HG02981 (cell line): ENCODE data around the gene CMTM6.
"Not testable (repeated sequence)": the region's sequence is repeated elsewhere in the genome, so short reads cannot be mapped to it uniquely, and the experiment has no call there.

ENCODE experiments used
- ATAC-seq: cut with Tn5 transposase; IDR thresholded peaks from one replicate; pipeline ENCODE4 v1.9.1; 2021; ENCODE audit warnings: mild to moderate bottlenecking, moderate library complexity; ENCODE audit not compliant: unreplicated experiment

The CMTM6 gene, protein sequence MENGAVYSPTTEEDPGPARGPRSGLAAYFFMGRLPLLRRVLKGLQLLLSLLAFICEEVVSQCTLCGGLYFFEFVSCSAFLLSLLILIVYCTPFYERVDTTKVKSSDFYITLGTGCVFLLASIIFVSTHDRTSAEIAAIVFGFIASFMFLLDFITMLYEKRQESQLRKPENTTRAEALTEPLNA

DNA sequence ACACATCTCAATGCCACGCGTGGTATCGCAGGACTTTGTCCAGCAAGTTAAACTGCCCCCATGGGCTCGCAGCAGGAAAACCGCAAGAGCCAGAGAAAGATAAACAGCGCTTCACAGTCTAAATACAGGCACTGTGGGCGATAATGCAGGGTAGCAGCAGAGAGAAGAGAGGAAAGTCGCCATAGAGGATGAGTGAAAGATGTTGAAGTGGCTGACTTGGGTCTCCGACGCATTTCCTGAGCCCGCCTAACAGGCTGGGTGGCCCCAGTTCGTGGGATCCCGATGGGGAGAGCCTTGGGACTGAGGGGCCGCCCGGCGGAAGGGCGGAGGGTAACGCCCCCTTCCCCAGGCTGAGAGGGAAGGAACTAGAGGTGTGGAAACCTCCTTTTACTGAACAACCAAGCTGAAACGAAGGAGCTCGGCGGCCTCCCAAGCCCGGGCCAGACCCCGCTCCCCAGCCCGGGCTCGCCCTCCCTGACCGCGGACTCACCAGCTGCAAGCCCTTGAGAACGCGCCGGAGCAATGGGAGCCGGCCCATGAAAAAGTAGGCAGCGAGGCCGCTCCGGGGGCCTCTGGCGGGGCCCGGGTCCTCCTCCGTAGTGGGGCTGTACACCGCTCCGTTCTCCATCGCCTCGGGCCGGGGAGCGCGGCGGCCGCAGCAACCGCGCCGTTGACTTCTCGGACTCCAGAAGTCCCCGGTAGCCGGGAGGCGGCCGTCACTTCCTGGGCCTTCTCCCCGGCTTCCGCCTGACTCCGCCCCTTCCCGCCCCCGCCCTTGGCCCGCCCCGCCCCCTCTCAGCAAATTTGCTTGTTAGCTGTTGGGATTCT lies at the start of gene CMTM6:
Gene CMTM6, minus strand, starts transcription at position 735 of the 828 bp plus-strand sequence. Its CDS starts 107 bp downstream, at position 628.
- ATAC-seq: peak; percentile 72

DNA sequence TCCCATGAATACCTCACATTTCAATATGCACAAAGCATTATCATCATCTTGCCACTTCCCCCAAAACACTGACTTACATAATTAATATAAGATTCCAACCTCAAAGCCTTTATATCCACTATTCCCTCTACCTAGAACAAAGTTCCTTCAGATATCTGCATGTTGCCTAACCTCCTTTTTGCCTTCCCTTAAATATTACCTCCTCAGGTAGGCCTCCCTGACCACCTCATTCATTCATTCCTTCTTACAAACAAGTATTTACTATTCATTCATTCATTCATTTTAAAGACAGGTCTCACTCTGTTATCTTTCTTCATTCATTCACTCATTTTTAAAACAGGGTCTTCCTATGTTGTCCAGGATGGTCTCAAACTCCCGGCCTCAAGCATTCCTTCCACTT lies 49.4 kb upstream of the CMTM6 start:
- no peak for ATAC-seq

DNA sequence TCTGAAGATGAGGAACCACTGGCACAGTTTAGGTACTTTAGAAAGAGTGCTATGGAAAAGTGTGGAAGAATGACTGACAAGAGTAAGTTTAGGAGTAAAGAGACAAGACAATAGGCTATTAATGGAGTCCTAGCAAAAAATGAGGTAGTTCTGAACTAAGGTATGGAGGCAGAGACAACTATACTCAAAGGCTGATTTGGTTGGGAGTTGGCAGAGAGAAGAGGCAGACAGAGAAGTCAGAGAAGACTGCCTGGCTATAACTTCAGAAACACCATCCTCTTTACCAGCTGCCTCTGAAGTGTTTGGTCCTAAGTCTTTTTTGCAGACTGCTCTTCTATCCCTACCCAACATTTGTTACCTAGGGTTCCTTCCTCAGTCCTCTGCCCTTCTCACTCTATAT lies 48.8 kb upstream of the CMTM6 start:
- ATAC-seq: no peak

DNA sequence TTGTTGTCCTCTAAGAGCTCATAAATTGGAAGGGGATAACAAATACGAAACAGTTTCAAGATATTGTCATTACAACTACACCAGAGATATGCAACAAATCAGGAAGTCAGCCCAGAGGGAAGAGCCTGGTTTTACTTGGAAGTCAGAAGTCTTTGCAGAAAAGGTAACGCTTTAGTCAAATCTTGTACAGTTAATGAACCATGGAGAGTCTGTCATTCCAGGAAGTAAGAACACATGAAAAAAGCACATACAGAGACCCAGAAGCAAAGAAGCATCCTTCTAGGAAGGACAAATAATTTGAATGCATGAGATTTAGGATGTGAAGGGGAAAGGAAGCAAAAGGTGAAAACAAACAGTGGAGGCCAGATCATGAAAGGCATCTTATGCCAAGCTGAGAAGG lies 48.4 kb upstream of the CMTM6 start:
- no peak for ATAC-seq

DNA sequence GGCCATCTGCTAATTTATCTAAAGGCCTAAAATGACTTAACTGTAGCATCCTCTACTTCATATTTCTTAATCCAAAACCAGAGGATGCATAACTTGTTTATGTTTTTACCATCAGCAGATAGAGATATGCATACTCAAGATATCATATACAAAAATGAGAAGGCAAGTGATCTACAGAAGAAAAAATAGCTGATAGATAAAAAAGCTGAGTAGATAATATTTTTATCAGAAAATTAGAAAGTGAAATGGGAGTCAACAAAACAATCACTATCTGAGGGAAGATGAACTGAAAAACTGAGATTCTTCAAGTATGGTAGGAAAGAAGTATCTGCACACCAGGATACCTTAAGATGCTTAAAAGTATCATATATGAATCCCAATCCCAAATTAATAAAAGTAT lies 42.7 kb upstream of the CMTM6 start:
- ATAC-seq: no peak

DNA sequence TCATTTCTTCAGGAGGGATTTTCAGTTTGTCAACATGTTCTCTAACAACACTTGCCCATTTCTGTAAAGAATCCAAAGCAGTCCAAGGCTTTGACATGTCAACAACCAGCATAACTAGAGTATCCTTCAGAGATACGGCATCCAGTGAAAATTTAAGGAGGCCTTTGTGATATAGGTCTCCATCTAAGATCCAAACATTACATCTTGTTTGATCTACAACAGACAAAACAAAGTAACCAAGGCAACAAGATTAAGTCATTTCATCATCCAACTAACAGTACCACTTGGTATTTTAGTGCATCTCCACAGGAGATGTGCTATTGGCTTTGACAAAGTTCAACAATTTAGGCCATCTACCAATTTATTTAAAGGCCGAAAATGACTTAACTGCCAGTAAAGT lies 42.2 kb upstream of the CMTM6 start:
- ATAC-seq: no peak

DNA sequence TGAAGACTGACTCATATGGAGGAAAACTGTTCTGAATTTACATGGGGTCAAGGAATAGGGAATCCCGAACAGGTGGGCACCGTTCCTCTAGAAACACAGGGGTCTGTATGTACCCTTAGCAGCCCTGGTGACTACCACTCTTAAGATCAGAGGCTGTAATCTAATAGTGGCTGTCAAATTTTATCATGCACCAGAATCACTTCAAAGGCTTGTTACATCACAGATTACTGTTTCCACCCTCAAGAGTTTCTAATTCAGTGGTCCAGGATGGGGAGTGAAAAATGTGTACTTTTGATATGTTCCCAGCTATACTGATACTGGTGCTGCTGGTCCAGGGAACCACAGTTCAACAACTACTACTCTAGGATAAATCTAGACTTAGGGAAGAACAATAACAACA lies 40.2 kb upstream of the CMTM6 start:
- no peak for ATAC-seq

DNA sequence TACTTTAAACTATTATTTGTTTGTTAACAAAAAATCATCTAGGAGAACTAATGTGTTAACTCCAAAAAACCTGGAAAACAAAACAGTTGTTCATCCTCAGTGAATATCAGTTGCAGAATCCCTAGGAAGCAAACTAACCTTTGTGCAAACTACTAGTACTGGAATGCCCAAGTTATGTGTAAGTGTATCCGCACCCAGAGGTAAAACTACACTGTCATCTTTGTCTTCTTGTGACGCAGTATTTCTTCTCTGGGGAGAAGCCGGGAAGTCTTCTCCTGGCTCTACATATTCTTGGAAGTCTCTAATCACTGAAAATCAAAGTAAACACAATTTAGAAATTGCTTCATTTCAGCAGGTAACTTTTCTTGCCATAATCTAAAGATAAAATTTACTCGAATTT lies 38.2 kb upstream of the CMTM6 start:
- ATAC-seq: no peak

DNA sequence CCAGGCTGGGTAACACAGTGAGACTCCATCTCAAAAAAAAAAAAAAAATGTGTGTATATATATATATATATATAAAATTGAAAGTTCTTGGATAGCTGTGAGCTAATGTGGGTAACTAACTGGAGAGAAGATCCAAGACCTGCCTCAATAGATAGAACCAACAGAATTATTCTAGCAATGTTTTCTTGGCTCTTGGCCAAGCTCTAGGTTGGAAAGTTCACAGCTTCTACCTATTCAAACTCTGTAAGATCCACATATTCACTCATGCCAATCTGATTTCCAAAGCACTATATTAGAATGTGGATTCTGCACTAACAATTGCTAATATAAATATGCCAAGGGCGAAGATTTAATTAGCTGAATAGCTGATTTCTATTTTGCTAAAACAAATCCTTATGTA lies 29.8 kb upstream of the CMTM6 start:
- no peak for ATAC-seq

DNA sequence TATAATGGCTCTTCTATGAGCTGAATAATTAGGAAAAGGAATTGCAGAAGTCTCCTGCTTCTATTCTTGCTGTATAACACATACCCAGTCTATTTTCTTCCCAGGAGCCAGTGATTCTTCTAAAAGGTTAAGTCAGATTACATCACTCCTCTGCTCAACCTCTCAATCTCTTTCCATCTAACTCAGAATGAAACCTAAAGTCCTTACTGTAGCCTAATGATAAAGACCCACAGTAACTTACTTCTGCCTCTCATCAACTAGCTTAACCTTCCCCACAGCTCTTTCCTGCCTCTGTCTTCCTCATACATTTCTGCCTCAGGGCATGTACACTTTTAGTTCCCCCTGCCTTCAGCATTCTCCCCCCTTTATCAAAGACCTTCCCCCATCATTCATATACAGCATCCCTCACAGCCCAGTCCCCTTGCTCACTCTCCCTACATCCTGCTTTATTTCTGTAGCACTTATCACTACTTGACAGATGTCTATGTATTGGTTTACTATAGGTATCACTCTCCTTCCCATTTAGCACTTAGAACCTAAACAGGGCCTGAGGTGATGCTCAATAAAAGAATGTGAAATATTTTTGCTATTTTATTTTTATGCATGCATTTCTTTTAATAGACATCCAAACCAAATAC lies 28.5 kb upstream of the CMTM6 start:
- ATAC-seq: no peak

DNA sequence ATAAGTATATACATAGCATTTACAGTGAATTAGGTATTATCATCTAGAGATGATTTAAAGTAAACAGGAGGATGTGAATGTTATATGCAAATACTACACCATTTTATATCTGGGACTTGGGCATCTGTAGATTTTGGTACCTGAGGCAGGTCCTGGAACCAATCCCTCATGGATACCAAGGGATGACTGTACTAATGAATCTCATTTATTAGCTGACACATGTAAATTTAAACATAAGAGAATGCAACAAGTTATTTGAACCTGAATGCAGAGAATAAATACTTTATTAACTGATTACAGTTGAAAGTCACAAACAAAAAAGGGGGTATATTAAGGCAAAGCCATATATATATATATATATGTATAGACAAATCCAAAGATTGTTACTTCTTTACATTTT lies 23.1 kb upstream of the CMTM6 start:
- ATAC-seq: no peak

DNA sequence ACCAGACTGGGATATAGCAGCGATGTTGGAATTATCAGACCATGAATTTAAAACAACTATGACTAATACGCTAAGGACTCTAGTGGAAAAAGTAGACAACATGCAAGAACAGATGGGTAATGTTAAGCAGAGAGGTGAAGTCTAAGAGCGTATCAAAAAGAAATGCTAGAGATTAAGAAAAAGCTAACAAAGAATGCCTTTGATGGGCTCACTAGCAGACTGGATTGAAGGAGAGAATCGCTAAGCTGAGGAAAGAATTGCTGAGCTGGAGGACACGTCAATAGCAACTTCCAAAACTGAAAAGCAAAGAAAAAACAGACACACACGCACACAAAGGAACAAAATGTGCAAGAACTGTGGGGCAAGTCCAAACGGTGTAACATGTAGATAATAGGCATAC lies 20.0 kb upstream of the CMTM6 start:
- ATAC-seq: no peak

DNA sequence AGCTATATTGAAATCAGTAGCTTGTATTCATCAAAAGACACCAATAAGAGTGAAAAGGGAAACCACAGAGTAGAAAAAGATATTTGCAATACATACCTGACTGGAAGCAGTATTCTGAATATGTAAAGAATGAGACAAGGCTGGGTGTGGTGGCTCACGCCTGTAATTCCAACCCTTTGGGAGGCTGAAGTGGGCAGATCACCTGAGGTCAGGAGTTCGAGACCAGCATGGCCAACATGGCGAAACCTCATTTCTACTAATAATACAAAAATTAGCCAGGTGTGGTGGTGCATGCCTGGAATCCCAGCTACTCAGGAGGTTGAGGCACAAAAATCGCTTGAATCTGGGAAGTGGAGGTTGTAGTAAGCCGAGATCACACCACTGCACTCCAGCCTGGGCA lies 16.3 kb upstream of the CMTM6 start:
- ATAC-seq: not testable (repeated sequence)

DNA sequence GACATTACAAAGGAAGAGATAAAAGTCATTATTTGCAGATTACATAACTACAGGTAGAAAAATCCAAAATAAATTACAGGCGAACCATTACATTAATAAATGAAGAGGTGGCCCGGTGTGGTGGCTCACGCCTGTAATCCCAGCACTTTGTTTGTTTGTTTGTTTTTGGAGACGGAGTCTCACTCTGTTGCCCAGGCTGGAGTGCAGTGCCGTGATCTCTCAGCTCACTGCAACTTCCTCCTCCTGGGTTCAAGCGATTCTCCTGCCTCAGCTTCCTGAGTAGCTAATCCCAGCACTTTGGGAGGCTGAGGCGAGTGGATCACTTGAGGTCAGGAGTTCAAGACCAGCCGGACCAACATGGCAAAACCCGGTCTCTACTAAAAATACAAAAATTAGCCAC lies 14.1 kb upstream of the CMTM6 start:
- ATAC-seq: not testable (repeated sequence)

DNA sequence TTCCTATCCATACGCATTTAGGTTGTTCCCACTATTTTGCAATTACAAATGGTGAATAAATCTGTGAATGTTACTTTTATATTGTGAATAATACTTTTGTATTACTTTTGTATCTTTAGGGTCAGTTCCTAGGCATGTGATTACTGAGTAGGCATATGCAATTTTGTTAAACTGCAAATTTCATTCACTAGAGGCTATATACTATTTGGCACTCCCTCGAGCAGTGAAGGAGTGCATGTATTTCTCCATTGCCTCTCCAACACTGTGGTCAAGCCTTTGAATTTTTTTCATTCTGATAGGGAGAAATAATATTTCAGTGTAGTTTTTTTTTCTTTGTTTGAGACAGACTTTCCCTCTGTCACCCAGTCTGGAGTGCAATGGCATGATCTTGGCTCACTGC lies 8.4 kb upstream of the CMTM6 start:
- ATAC-seq: no peak

DNA sequence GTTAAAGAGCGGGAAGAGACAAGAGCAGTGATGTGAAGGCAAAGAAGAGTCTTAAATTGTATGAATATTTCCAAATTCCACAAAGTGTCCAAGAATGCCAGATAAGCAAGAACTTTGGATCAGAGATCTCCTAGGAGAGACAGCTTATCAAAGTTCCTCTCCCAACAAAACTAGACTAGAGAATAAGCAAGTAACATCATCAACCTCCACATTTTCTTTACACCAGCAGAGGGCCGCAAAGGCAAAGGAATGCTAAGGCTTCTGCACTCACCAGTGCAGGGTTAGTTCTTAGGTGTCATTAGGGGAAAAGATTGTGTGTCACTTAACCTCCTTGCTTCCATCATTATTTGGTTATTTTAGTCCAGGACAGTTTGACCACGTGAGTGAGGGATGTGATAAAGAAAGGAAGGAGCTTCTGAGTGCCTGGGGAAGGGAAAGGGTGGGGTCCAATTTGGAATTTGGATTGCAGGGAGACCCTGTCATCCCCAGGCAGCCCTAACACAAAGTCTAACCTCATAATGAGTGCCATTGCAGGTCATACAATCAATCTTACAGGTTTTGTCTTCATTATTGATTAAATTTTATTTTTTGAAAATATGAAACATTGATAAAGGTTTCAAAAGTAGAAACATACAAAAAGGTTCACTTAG lies 7.5 kb upstream of the CMTM6 start:
- ATAC-seq: peak; percentile 75

DNA sequence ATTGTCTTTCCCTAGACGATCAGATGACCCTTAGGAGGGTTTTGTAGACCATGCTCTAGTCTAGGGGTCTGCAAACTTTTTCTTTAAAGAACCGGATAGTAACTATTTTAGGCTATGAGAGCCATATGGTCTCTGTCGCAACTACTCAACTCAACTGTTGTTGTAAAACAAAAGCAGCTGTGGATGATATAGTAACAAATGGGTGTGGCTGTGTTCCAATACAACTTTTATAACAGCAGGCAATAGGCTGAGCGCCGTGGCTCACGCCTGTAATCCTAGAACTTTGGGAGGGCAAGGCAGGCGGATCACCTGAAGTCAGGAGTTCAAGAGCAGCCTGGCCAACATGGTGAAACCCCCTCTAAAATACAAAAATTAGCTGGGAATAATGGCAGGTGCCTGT lies 6.1 kb upstream of the CMTM6 start:
- no peak for ATAC-seq

DNA sequence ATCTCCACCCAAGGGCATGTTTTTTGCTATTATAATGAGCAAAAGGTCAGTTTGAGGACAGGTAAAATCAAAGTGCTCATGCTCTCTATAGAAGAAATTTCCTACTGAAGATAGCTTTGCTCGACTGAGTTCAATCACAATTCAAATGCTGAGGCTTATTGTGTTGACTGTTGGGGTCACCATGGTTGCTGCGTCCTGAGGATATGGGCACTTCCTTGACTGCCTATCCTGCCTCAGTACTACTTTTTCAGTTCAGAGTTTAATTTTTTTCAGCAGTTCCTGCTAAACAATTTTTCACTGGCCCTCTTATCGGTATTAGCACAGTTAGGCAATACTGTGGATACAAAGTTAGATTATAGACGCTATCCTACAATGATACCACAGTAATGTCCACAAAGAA lies 3.8 kb upstream of the CMTM6 start:
- ATAC-seq: no peak

DNA sequence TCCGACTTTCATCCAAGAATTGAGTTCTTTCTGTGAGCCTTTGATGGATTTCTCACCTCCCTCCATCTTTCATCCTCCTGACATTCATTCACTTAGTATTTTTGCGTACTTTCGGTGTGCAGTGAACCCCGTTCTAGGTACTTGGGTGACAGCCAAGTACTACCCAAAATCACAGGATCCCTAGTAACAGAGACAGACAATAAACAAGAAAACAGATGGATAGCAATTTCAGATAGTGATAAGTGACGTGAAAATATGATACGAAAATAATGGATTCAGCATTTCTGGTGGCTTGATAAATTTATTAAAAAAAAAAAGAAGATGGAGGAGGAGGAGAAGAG lies 264 bp upstream of the CMTM6 start:
- ATAC-seq: peak; percentile 9

DNA sequence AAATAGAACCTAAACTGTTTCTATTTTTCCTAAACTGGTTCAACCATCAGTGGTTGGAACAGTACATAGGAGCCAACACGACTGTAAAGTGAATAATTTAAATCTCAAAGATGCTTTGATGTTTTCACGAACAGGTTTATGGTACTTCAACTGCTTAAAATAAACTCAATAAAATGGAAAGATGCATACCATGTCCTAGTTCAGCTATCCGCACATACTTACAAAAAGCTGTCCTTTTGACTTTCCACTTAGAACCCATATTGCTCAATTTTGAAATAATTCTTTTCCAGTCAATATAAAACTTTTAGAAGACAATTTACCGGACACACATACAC lies 902 bp downstream of the CMTM6 start:
- no peak for ATAC-seq

DNA sequence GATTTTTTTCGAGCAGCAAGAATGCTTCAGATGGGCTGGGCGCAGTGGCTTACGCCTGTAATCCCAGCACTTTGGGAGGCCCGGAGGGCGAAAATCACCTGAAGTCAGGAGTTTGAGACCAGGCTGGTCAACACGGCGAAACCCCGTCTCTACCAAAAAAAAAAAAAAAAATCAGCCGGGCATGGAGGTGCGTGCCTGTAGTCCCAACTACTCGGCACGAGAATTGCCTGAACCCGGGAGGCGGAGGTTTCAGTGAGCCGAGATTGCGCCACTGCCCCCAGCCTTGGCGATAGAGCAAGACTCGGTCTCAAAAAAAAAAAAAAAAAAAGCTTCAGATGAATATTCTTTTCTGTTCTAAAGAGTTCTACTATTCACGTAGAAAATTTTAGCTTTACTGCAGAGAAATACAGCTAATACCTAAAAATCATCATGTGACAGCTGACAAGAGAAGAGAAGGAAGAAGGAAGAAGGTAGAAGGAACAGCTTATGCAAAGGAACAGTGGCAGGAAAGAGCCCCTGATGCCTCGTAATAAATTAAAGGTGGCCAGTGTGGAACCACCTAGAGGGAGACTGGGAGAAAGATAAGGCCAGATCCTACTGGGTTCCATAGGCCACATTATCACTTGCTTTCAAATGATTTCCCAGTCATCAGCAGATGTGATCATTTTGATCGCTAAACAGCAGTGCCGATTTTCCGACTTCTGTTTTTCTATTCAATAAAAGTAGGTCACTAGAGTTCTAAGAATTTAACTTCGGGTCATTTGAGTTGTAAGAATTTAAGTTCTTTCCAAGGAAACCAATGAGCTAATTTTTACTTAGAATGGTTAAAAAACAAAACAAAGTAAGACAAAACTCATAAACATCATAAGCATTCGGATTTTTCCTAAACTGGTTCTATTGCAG lies 1.5 kb downstream of the CMTM6 start:
- ATAC-seq: no peak
